ENCODE measurements around the gene HOXB4. TPM values are rescaled to one million over a fixed set of nuclear protein-coding genes. Genes with fewer than 3 reads are reported as not detected.

HOXB4 gene
- total RNA-seq, 4 donors from 2014 or later, result 1.6 to 8.7 (median 3.4) TPM

DNA sequence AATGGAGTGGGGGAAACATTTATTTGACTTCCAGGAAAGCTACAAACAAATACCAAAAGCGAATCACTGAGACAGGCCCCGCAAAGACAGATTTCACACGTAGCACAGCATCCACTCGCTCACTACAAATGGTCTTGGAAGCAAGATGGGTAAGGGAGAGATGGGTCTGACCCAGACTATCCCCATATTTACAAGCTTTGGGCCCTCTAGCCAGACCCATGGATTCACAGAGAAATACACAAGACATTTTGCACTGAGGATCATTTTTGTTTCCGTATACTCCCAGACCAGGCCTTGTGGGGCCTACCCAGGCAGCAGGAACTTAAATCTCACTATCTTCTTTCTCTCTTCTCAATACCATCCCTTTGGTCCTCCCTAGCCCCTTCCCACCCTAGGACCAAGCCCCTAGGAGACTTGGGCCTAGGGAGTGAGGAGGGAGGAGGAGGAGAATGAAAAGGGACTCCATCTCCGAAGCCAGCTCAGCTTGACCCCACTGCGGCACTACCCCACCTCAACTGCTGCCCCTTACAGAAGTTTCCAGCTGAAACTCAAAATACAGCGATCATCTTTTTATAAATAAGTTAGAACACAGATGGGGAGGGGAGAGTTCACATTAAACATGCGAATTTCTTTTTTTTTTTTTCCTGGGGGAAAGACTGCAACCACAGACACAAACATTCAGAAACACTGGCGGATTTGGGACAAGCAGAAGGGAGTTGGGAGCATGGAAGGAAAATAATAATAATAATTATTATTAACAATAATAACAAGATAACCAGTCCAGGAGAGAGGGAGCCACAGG is 13.3 kb upstream of the HOXB4 start:
- DNase-seq (ENCODE audit: low spot score) (no peak), ATAC-seq (ENCODE audit: low FRiP score) (no peak)
- TF ChIP-seq, protein P1, sequence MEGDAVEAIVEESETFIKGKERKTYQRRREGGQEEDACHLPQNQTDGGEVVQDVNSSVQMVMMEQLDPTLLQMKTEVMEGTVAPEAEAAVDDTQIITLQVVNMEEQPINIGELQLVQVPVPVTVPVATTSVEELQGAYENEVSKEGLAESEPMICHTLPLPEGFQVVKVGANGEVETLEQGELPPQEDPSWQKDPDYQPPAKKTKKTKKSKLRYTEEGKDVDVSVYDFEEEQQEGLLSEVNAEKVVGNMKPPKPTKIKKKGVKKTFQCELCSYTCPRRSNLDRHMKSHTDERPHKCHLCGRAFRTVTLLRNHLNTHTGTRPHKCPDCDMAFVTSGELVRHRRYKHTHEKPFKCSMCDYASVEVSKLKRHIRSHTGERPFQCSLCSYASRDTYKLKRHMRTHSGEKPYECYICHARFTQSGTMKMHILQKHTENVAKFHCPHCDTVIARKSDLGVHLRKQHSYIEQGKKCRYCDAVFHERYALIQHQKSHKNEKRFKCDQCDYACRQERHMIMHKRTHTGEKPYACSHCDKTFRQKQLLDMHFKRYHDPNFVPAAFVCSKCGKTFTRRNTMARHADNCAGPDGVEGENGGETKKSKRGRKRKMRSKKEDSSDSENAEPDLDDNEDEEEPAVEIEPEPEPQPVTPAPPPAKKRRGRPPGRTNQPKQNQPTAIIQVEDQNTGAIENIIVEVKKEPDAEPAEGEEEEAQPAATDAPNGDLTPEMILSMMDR (IDR thresholded peaks at IDR 0.05), result no peak

DNA sequence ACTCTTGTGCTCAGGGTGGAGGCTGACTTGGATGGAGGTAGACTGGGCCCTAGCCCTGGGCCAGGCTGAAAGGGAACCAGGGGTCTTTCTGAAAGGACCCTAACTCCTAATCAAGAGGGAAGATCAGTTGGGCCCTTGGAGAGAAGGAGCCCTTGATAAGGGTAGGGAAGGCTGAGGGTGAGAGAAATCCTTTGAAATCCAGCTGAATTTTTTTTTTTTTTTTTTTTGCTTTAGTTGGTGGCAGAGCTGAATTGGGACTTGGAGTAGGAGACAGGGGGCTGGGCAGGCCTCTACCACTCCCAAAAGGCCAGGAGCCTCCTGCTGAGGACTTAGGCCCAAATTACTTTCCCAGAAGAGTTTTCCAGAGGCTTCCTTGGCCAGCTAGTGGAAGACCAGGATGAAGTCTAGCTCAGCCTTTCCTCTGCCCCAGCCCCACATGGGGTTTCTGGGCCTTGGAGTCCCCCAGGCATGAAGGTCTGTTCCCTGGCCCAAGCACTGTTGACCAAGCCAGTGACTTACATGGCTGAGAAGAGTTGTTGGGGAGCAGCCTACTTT is 12.5 kb upstream of the HOXB4 start:
- no peak for ATAC-seq (ENCODE audit: low FRiP score)
- TF ChIP-seq, protein P1 (IDR thresholded peaks at IDR 0.05), result no peak
- DNase-seq (ENCODE audit: low spot score), result no peak

DNA sequence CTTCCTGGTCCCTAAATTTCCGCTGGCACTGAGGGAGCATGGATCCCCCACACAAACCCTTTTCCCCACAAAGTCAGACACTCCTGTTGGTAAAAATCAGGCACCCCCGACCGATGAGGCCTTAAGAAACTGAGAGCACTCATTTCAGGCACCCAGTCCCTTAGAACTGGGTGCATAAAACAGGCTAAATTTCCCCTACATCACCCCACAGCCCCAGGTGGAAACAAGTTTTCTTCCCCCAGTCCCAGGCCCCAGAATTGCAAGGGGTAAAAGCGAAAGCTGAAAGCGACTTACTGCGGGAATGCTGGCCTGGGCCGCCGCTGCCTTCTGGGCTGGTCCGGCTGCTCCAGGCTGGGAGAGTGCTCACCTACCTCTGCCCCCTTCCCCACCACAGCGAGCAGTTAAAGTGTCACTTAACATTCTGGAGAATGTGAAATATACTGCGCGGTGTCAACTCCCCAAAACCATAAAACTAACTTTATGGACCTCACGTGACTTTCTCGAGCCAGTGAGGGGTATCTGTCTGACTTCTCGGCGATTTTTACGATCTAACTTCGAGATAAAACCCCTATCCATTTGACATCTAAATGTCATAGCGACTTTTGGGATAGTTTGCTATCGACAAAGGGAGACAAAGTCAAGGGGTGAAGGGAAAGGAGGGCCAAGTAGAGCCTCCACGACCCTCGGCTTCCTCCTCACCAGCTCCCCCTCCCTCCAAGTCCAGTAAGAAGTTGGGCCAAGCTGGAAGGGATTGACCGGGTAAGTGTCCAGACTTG is 11.9 kb upstream of the HOXB4 start, which contains the start of gene HOXB3:
TSS of gene HOXB3 (minus strand) at position 411 of the 776 bp plus-strand sequence. CDS start 37,767 bp downstream, outside the sequence.
- DNase-seq (ENCODE audit: low spot score), result no peak

DNA sequence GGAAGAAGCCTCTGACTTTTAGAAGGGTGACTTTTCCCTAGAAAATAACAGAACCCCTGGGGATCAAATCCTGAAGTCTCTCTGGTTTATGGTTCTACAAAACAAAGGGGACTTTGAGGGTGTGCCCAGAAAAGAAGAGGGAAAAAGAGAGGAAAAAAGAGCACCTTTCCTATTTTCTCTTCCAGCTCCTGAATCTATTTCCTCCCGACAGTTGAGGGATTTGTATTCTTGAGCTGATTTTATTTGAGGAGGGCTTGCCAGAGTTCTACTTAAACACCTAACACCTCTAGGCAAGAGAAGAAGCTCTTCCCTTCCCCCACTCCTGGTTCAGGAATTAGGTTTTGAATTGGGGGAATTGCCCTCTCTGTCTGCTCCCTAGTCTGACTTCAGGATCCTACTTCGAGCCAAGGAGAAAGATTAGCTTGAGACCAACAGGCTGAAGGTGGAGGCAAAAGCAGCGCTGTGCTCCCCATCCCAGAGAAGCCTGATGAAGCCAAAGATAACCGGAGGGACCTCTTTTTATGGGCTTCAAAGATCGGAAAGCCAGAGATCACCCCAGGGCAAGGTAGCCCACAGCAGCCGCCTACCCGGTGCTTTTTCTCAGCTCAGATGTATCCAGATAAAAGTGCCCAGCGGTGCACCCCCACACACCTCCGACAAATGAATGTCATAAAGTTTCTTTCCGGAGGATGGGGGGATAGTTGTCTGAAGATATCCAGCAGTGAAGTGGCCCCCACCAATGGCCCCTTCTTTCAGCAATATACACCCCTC is 11.1 kb upstream of the HOXB4 start:
- no peak for DNase-seq (ENCODE audit: low spot score)
- no peak for ATAC-seq (ENCODE audit: low FRiP score)
- TF ChIP-seq, protein P1 (IDR thresholded peaks at IDR 0.05), result no peak

More for the DNA sequence above, 11.9 kb upstream of the HOXB4 start, which contains the start of gene HOXB3:
- ATAC-seq (ENCODE audit: low FRiP score), result no peak
- TF ChIP-seq, protein P1 (IDR thresholded peaks at IDR 0.05), result no peak

DNA sequence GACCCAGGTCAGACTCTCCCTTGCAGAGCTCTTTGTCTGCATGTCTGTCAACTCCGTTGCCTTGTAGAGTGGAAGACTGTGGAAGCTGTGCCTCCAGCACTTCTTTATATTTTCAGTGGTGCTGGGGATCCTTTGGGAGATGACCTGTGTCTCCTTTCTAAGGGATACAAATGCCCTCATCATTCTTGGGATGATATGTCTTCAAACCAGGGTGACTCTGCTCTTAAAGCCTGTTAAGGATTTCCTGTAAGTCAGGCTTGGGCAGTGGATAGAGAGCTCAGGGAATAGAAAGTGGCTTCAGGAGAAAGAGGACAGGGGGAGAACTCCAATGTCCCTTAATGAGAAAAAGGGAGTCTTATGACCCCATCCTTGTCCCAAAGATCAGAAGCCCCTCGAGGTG is 10.4 kb upstream of the HOXB4 start:
- TF ChIP-seq, protein P1 (IDR thresholded peaks at IDR 0.05), result no peak
- DNase-seq (ENCODE audit: low spot score), result no peak
- ATAC-seq (ENCODE audit: low FRiP score), result no peak

DNA sequence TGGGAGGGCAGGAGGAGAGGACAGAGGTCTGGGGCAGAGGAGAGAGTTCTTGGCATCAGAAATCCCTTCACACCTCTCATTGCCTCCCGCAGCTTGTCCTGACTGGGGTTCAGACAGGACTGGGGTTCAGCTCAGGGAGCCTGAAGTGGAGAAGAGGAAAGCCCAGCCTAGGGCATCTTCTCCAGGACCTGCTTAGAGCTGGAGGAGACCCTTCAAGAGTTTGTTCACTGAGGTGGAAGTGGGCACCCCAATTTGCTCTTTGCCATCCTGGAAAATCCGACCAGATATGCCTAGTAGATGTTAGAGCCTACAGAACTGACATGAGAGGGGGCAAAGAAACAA is 9.9 kb upstream of the HOXB4 start:
- TF ChIP-seq, protein P1 (IDR thresholded peaks at IDR 0.05), result no peak
- no peak for ATAC-seq (ENCODE audit: low FRiP score)
- DNase-seq (ENCODE audit: low spot score), result no peak
